Keratinocyte (primary cell): ENCODE measurements around the gene GRAMD2B. TPM values are rescaled to one million over a fixed set of nuclear protein-coding genes. Genes with fewer than 3 reads are reported as not detected.
A peak's percentile ranks its signal among the peaks of the same experiment; 100 is the strongest.

ENCODE experiments used
- DNase-seq: peaks from one replicate; pipeline ENCODE4 v3.0.0-alpha.2; 2011; ENCODE audit warnings: low read depth, missing footprints, low spot score
- FAIRE-seq: peaks from 2 replicates; lab custom pipeline; 2011; peaks lifted over from hg19 to GRCh38; lab: Jason Lieb, UNC
- H2AFZ ChIP-seq: 2 replicates; pipeline ENCODE4 v1.6.0; 2012; ENCODE audit warnings: low read length, control low read depth, inconsistent platforms; ENCODE audit not compliant: control insufficient read depth
- H3K27ac ChIP-seq: 2 replicates; pipeline ENCODE4 v1.5.1; 2011; ENCODE audit warnings: low read length; ENCODE audit not compliant: control insufficient read depth, insufficient read depth
- H3K27me3 ChIP-seq: 3 replicates; pipeline ENCODE4 v1.6.0; 2011; ENCODE audit warnings: low read length; ENCODE audit not compliant: control insufficient read depth, insufficient read depth; ENCODE audit errors: extremely low read depth
- H3K36me3 ChIP-seq, 2 experiments: 2 replicates in 1 of 2; 3 replicates in 1 of 2; pipeline ENCODE4 v1.5.1; 2011; ENCODE audit warnings: low read length in 2 of 2, mild to moderate bottlenecking in 1 of 2; ENCODE audit not compliant: control insufficient read depth in 2 of 2, insufficient read depth in 2 of 2; ENCODE audit errors: extremely low read depth in 1 of 2
- H3K4me1 ChIP-seq: 3 replicates; pipeline ENCODE4 v1.5.1; 2011; ENCODE audit warnings: low read length; ENCODE audit not compliant: control insufficient read depth, insufficient read depth; ENCODE audit errors: extremely low read depth
- H3K4me2 ChIP-seq: 3 replicates; pipeline ENCODE4 v1.6.0; 2011; ENCODE audit warnings: low read depth, low read length; ENCODE audit not compliant: control insufficient read depth, insufficient read depth; ENCODE audit errors: extremely low read depth
- H3K4me3 ChIP-seq, 3 experiments: fragments of 200-600 bp in 1 of 3; sonication (generic) in 1 of 3; 2 replicates in 2 of 3; 3 replicates in 1 of 3; pipeline ENCODE4 v1.5.1; 2011 to 2016; ENCODE audit warnings: low read length in 3 of 3, mild to moderate bottlenecking in 3 of 3, control low read depth in 2 of 3, inconsistent platforms in 1 of 3, low read depth in 1 of 3, mixed read lengths in 1 of 3, mixed run types in 1 of 3, moderate library complexity in 1 of 3; ENCODE audit not compliant: control insufficient read depth in 2 of 3, insufficient read depth in 2 of 3; ENCODE audit errors: extremely low read depth in 1 of 3
- H3K79me2 ChIP-seq: 2 replicates; pipeline ENCODE4 v1.6.0; 2012; ENCODE audit warnings: low read length; ENCODE audit not compliant: control insufficient read depth, insufficient read depth
- H3K9ac ChIP-seq: 3 replicates; pipeline ENCODE4 v1.6.0; 2011; ENCODE audit warnings: low read length; ENCODE audit not compliant: control insufficient read depth, insufficient read depth; ENCODE audit errors: extremely low read depth
- H3K9me1 ChIP-seq: 3 replicates; pipeline ENCODE4 v1.6.0; 2011; ENCODE audit warnings: low read length; ENCODE audit not compliant: control insufficient read depth, insufficient read depth; ENCODE audit errors: extremely low read depth
- H3K9me3 ChIP-seq: 2 replicates; pipeline ENCODE4 v1.5.1; 2012; ENCODE audit warnings: low read depth, low read length; ENCODE audit not compliant: control insufficient read depth
- H4K20me1 ChIP-seq: 3 replicates; pipeline ENCODE4 v1.6.0; 2011; ENCODE audit warnings: low read length; ENCODE audit not compliant: control insufficient read depth, insufficient read depth; ENCODE audit errors: extremely low read depth
- CTCF ChIP-seq, 3 experiments: IDR thresholded peaks in 1 of 3; conservative IDR thresholded peaks in 1 of 3; optimal IDR thresholded peaks in 1 of 3; 2 replicates in 2 of 3; 3 replicates in 1 of 3; pipeline versions ENCODE3 to v1.5.1; 2011; ENCODE audit warnings: low read length in 3 of 3, mild to moderate bottlenecking in 3 of 3, moderate library complexity in 2 of 3, control low read depth in 1 of 3, inconsistent platforms in 1 of 3; ENCODE audit not compliant: insufficient read depth in 2 of 3; ENCODE audit errors: extremely low read depth in 1 of 3
- EZH2 ChIP-seq: IDR thresholded peaks from one replicate; pipeline ENCODE4 v1.6.1; 2012; ENCODE audit warnings: inconsistent platforms, mild to moderate bottlenecking, low read length, moderate library complexity
- dilution Hi-C: fragments of 300-500 bp; cut with MboI; formaldehyde crosslinking; loops from one replicate; pipeline ENCODE4 v1.7.0; 2020; ENCODE audit warnings: low sequenced_read_pairs; ENCODE audit not compliant: extremely low pct_ligation_motif_present
- polyA plus RNA-seq, 5 experiments: library from polyadenylated mRNA; depleted of rRNA in 3 of 5; stranded (reverse) in 3 of 5; stranded (forward) in 1 of 5; unstranded in 1 of 5; fragments of >200 nt; gene quantifications; 1 replicate in 1 of 5; 2 replicates in 3 of 5; 3 replicates in 1 of 5; pipeline versions ENCODE4 v1.2.1 to v1.2.3, GENCODE V29; 2011 to 2012; ENCODE audit warnings: missing spikeins in 2 of 5, low read depth in 1 of 5, low replicate concordance in 1 of 5

Gene GRAMD2B
- polyA plus RNA-seq, 1 donor (not counting 4 experiments of a cell fraction or from before 2014, with no cell fraction given) = 45.9 TPM

DNA sequence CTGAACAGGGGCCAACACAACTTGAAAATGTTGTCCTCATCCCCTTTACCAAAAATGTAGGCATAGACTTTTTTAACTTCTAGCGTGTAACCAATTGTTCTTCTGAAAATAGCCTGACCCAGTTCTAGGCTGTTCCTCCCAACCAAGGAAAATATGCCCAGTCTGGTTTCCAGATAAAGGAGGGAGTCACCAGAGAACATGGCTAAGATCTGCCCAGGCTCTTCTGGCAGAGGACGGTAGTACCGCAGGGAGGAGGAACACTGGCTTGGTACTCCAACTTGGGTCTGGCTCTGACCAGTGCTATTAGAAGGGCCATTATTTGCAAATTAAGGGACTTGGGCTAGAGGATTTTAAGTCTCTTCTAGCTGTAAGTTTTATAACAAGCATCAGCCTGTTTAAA, 63.1 kb downstream of the GRAMD2B start:
- Histone ChIP-seq H3K9ac (no peak overlapping the region), H2AFZ (no peak overlapping the region), H3K9me3 (no peaks in the 10 kb centered on the region), H3K27ac (no peak overlapping the region), H3K4me1 (peaks cover 6% of the 10 kb centered on the region), H3K9me1 (no peaks in the 10 kb centered on the region), H3K79me2 (no peaks in the 10 kb centered on the region), H3K4me3 (no peak overlapping the region), H3K36me3 (peaks cover 34 to 41% of the 10 kb centered on the region in 2 experiments), H3K27me3 (no peaks in the 10 kb centered on the region), H4K20me1 (no peaks in the 10 kb centered on the region), H3K4me2 (no peak overlapping the region)
- dilution Hi-C loops = no loop called here
- DNase-seq (no peak), FAIRE-seq (no peak)
- TF ChIP-seq CTCF (optimal IDR thresholded peaks at IDR 0.05 in 1 of 3, IDR thresholded peaks at IDR 0.05 in 1 of 3, conservative IDR thresholded peaks at IDR 0.05 in 1 of 3; ENCODE audit: extremely low read depth in 1 of 3, insufficient read depth in 2 of 3, low read length in 3 of 3) (no peak), EZH2 (no peak)

GRCh38 chr5:126487596-126487995, 64.4 kb downstream of the GRAMD2B start:
- H3K4me2 ChIP-seq = no peak overlapping the region
- H2AFZ ChIP-seq = no peak overlapping the region
- H4K20me1 ChIP-seq = no peaks in the 10 kb centered on the region
- FAIRE-seq (peak; percentile 34), DNase-seq (no peak)
- dilution Hi-C loops = no loop called here
- H3K9me3 ChIP-seq = no peaks in the 10 kb centered on the region
- no peaks in the 10 kb centered on the region for H3K9me1 ChIP-seq
- peaks cover 6% of the 10 kb centered on the region for H3K4me1 ChIP-seq
- peaks cover 39 to 42% of the 10 kb centered on the region in 2 experiments for H3K36me3 ChIP-seq
- H3K9ac ChIP-seq = no peak overlapping the region
- no peak for TF ChIP-seq CTCF (optimal IDR thresholded peaks at IDR 0.05 in 1 of 3, IDR thresholded peaks at IDR 0.05 in 1 of 3, conservative IDR thresholded peaks at IDR 0.05 in 1 of 3; ENCODE audit: extremely low read depth in 1 of 3, insufficient read depth in 2 of 3, low read length in 3 of 3)
- TF ChIP-seq EZH2 = no peak
- no peaks in the 10 kb centered on the region for H3K79me2 ChIP-seq
- no peak overlapping the region for H3K27ac ChIP-seq
- no peaks in the 10 kb centered on the region for H3K27me3 ChIP-seq
- H3K4me3 ChIP-seq = no peak overlapping the region
